ENCODE data around the gene ITGA11. TPM values are rescaled to one million over a fixed set of nuclear protein-coding genes. Genes with fewer than 3 reads are reported as not detected.

ITGA11 gene
- total RNA-seq, 1 donor from 2014 or later, result 7.0 TPM

DNA sequence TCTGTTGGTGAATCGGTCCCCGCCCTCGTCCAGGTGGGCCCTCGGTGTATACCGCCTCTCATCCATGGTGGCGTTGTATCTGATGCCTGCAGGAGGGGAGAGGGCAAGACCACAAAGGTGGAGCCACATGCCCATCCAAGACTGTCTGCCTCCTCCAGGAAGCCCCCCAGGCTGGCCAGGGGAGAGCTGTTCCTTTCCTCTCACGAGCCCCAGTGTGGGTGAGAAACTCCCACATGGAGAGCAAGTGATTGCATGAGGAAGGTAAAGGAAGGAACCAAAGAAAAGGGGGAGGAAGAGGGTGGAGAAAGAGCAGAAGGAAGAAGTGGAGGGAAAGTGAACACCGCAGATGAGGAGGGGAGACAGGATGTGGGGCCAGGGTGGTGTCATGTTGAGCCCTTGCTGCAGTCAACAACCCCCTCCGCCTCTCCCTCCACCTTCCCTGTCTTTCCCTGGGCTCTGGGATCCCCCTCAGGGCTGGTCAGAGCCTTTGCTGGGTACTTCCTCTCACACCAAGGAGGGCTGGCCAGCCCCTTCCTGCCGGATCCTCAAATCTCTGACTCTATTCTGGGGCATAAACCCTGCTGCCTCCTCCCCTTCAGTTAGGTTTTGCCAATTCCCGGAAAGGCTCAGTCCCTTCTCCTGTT is 105.1 kb downstream of the ITGA11 start:
- Histone ChIP-seq H3K36me3 (ENCODE audit: control insufficient read depth, insufficient read depth, low read length) (no peaks in the 10 kb centered on the region), H3K4me3 (ENCODE audit: low read depth, low read length) (no peak overlapping the region), H3K27me3 (ENCODE audit: control insufficient read depth, insufficient read depth, low read length) (no peaks in the 10 kb centered on the region)
- TF ChIP-seq, protein P1, sequence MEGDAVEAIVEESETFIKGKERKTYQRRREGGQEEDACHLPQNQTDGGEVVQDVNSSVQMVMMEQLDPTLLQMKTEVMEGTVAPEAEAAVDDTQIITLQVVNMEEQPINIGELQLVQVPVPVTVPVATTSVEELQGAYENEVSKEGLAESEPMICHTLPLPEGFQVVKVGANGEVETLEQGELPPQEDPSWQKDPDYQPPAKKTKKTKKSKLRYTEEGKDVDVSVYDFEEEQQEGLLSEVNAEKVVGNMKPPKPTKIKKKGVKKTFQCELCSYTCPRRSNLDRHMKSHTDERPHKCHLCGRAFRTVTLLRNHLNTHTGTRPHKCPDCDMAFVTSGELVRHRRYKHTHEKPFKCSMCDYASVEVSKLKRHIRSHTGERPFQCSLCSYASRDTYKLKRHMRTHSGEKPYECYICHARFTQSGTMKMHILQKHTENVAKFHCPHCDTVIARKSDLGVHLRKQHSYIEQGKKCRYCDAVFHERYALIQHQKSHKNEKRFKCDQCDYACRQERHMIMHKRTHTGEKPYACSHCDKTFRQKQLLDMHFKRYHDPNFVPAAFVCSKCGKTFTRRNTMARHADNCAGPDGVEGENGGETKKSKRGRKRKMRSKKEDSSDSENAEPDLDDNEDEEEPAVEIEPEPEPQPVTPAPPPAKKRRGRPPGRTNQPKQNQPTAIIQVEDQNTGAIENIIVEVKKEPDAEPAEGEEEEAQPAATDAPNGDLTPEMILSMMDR (IDR thresholded peaks at IDR 0.05; ENCODE audit: insufficient read depth, low read length, poor library complexity, severe bottlenecking), result no peak
- DNase-seq (ENCODE audit: low read depth), result no peak

DNA sequence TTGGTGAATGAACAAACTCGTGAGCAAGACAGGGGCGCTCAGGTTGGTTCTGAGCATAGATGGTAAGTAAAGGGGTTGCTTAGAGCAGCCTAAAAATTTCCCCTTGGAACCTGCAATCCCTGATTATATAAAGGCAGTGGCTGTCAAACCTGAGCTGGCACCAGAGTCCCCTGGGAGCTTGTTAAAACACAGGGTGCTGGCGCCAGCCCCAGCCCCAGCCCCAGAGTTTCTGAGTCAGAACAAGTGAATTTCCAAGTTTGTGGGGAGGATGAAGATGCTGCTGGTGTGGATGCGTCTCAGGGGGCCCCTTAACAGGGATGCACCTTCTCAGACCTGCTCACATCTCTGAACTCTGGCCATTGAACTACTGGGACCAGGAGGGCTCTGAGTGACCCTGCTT is 106.2 kb downstream of the ITGA11 start:
- Histone ChIP-seq H3K4me3 (ENCODE audit: low read depth, low read length) (no peak overlapping the region), H3K27me3 (ENCODE audit: control insufficient read depth, insufficient read depth, low read length) (no peaks in the 10 kb centered on the region), H3K36me3 (ENCODE audit: control insufficient read depth, insufficient read depth, low read length) (no peaks in the 10 kb centered on the region)
- TF ChIP-seq, protein P1 (IDR thresholded peaks at IDR 0.05; ENCODE audit: insufficient read depth, low read length, poor library complexity, severe bottlenecking), result no peak
- DNase-seq (ENCODE audit: low read depth), result no peak

DNA sequence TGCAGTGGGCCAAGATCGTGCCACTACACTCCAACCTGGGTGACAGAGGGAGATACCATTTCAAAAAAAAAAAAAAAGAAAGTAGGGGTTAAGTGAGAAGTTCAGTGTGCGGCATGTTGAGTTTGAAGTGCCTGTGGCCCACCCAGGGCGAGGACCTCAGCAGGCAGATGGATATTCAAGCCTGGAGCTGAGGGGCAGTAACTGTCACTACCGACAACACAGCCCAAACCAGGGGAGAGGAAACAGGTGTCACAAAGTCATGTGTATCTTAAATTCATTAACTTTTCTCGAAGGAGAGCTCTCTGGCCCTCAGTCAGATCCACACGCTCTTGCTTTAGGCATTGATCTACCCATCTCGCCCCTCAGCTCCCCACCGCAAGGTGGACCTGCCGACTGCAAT is 109.2 kb downstream of the ITGA11 start:
- H3K4me3 ChIP-seq (ENCODE audit: low read depth, low read length), result no peak overlapping the region
- DNase-seq (ENCODE audit: low read depth), result no peak
- no peaks in the 10 kb centered on the region for H3K27me3 ChIP-seq (ENCODE audit: control insufficient read depth, insufficient read depth, low read length)
- H3K36me3 ChIP-seq (ENCODE audit: control insufficient read depth, insufficient read depth, low read length), result no peaks in the 10 kb centered on the region
- TF ChIP-seq, protein P1 (IDR thresholded peaks at IDR 0.05; ENCODE audit: insufficient read depth, low read length, poor library complexity, severe bottlenecking), result no peak

DNA sequence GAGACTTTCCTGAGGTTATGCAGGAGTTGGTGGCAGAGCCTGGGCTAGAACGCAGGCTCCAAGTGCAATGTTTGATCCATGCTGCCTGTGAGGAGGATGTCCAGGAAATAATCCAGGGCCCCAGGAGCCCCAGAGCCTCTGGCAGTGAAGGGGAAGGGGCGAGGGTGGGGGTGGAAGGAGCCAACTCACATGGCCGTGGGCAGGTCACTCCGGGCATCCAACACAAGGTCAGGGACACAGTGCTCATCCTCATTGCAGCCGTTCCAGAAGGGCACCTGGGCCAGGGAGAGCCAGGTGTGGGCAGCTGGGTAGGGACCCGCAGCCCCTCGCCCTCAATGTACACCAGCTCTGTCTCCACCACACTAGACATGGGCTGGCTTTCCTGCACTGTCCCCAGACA is 110.7 kb downstream of the ITGA11 start:
- TF ChIP-seq, protein P1 (IDR thresholded peaks at IDR 0.05; ENCODE audit: insufficient read depth, low read length, poor library complexity, severe bottlenecking), result no peak
- no peaks in the 10 kb centered on the region for H3K36me3 ChIP-seq (ENCODE audit: control insufficient read depth, insufficient read depth, low read length)
- H3K4me3 ChIP-seq (ENCODE audit: low read depth, low read length), result no peak overlapping the region
- DNase-seq (ENCODE audit: low read depth), result no peak
- no peaks in the 10 kb centered on the region for H3K27me3 ChIP-seq (ENCODE audit: control insufficient read depth, insufficient read depth, low read length)

DNA sequence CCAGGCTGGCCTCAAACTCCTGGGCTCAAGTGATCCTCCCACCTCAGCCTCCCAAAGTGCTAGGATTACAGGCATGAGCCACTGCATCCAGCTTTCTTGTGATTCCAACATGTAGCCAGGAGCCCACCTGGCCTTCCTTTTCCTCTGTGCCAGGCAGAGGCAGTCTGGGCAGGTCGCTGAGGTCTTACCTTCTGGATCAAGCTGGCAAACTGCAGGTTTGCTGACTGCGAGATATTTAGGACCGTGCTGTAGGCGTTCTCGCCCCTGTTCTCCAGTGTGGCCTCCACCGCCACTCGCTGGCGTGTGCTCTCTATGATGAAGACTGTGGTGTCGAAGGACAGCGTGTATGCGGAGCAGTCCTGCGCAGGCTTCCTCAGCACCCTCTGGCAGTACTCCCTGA is 112.0 kb downstream of the ITGA11 start:
- H3K36me3 ChIP-seq (ENCODE audit: control insufficient read depth, insufficient read depth, low read length), result no peaks in the 10 kb centered on the region
- no peak for DNase-seq (ENCODE audit: low read depth)
- no peak overlapping the region for H3K4me3 ChIP-seq (ENCODE audit: low read depth, low read length)
- no peaks in the 10 kb centered on the region for H3K27me3 ChIP-seq (ENCODE audit: control insufficient read depth, insufficient read depth, low read length)
- TF ChIP-seq, protein P1 (IDR thresholded peaks at IDR 0.05; ENCODE audit: insufficient read depth, low read length, poor library complexity, severe bottlenecking), result no peak
